AG10803 (cell line): ENCODE data around the gene TCIRG1.
A peak's percentile ranks its signal among the peaks of the same experiment; 100 is the strongest.

Source experiments
- DNase-seq: peaks from one replicate; pipeline ENCODE4 v3.0.0; 2010; ENCODE audit warnings: low read depth
- H3K4me3 ChIP-seq: 2 replicates; pipeline ENCODE4 v1.5.1; 2011; ENCODE audit warnings: mild to moderate bottlenecking, low read length, control low read depth
- TF ChIP-seq, protein P1 (sequence below): conservative IDR thresholded peaks from 2 replicates; pipeline ENCODE4 v1.5.1; 2011; ENCODE audit warnings: mild to moderate bottlenecking, low read length, control low read depth, inconsistent platforms

The TCIRG1 gene

DNA sequence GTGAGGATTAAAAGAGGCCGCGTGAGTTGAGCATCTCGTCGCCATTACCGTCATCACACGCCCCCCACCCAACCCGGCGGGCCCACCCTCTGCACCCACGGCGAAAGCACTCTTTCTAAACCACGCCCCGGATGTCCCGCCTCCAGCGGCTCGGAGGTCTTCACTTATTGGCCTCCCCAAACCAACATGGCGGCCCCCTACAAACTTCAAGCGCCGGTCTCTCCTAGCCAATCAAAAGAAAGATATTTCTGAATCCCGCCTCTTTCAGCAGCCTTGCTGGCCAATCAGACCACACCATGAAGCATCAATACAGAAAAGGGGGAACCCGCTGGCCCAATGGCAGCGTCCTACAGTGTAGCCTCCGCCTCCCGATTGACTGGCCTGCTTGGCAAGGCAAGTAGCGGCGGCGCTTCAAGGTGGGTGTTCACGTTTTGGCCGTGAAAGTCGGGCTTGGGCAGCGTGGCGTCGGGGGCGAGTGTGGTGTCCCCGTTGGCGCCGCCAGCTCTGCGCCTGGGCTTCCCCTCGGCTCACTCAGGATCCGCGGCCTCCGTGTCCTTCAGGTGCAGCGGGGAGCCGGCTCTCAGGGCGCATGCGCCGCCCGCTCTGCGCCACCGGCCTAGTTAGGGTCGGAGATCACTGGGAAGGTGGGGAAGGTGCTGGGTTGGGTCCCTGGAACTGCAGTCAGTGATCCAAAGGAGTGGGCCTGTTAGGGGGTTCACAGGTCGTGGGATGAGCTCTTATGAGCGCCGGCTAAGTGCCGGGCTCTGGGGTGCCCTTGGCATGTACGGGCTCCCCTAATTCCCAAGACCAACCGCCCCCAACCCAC lies 8.3 kb upstream of the TCIRG1 start, which contains the start of gene NDUFS8:
Gene NDUFS8 (plus strand): TSS at position 364 of the 826 bp plus-strand sequence. CDS start 1,471 bp downstream, outside the sequence.
- TF ChIP-seq, protein P1, sequence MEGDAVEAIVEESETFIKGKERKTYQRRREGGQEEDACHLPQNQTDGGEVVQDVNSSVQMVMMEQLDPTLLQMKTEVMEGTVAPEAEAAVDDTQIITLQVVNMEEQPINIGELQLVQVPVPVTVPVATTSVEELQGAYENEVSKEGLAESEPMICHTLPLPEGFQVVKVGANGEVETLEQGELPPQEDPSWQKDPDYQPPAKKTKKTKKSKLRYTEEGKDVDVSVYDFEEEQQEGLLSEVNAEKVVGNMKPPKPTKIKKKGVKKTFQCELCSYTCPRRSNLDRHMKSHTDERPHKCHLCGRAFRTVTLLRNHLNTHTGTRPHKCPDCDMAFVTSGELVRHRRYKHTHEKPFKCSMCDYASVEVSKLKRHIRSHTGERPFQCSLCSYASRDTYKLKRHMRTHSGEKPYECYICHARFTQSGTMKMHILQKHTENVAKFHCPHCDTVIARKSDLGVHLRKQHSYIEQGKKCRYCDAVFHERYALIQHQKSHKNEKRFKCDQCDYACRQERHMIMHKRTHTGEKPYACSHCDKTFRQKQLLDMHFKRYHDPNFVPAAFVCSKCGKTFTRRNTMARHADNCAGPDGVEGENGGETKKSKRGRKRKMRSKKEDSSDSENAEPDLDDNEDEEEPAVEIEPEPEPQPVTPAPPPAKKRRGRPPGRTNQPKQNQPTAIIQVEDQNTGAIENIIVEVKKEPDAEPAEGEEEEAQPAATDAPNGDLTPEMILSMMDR: no peak
- peak; percentile 99 for DNase-seq
- H3K4me3 ChIP-seq: peak within 1 kb of the TSS; percentile 87

- peak overlapping the region; percentile 87 for H3K4me3 ChIP-seq
- peak; percentile 44 for DNase-seq
- TF ChIP-seq, protein P1: no peak
These were observed 7.7 kb upstream of the TCIRG1 start for GRCh38 chr11:68031144-68031464.

DNA sequence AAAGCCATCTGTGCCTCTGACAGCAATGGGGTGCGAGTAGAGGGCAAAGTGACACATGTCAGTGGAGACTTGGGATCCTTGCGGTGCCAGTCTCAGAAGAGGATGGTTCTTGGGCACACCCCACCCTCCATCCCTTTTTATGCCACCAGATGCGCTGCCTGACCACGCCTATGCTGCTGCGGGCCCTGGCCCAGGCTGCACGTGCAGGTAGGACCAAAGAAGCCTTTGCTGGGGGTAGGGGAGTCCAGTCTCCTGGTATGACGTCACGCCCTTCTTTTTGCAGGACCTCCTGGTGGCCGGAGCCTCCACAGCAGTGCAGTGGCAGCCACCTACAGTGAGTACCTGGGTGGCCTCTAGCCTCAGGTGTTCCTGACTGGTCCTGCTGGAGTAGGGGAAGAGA lies 6.8 kb upstream of the TCIRG1 start:
- DNase-seq: no peak
- TF ChIP-seq, protein P1: no peak
- H3K4me3 ChIP-seq: no peak overlapping the region

DNA sequence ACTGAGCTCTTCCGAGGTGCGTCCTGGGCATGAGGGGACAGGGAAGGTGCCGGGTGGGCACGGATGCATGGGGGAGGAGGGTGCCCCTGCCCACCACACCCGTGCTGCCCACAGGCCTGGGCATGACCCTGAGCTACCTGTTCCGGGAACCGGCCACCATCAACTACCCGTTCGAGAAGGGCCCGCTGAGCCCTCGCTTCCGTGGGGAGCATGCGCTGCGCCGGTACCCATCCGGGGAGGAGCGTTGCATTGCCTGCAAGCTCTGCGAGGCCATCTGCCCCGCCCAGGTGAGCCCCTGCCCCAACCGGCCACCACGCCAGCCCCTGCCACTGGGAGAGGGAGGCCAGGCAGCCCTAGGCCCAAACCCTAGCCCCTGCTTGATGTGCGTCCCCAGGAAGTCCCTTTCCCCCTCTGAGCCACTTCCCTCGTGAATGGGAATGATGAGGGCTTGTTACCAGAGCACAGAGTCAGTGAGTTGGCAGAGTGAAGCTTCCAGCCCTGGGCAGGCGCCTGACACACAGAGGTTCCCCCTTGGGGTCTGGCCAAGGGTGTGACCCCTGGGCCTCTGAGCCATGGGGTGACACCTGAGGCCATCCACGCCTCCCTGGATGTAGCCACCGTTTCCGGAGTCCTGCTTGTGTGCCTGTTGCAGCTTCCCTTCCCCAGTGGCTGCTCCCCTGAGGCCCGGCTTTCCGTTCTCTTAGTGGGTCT lies 5.7 kb upstream of the TCIRG1 start:
- no peak overlapping the region for H3K4me3 ChIP-seq
- TF ChIP-seq, protein P1: no peak
- DNase-seq: no peak

- TF ChIP-seq, protein P1: no peak
- no peak for DNase-seq
- H3K4me3 ChIP-seq: no peak overlapping the region
These were observed 5.1 kb upstream of the TCIRG1 start for GRCh38 chr11:68033708-68034045.

DNA sequence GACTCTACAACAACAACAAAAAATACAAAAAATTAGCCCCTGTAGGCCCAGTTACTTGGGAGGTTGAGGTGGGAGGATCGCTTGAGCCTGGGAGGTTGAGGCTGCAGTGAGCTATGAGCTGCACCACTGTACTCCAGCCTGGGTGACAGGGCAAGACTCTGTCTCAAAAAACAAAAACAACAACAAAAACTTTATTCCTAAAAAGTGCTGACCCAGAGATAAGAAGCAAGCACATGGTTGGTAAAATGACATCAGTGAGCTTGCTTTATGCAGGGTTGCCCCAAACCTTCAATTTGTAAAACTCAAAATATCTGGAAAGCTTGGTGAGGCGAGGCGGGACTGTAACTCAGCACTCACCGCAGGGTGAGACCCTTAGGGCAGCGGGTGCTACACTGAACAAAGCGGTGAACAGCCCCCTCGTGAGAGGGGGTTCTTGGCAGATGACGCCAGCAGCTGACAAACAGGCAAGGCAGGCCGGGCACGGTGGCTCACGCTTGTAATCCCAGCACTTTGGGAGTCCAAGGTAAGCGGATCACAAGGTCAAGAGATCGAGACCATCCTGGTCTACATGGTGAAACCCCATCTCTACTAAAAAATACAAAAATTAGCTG lies 3.5 kb upstream of the TCIRG1 start:
- DNase-seq: no peak
- TF ChIP-seq, protein P1: no peak
- no peak overlapping the region for H3K4me3 ChIP-seq
